Duodenal mucosa (tissue), 2 donors: Measurements from ENCODE around the gene MAN2B2.

Experiments
- H3K27ac ChIP-seq: one replicate; pipeline ENCODE4 v1.7.0; 2013; ENCODE audit warnings: low read depth, low read length
- H3K27me3 ChIP-seq, 2 donors: one replicate each; pipeline ENCODE4 v1.7.0; 2013; ENCODE audit warnings: low read length in 2 of 2, control low read depth in 1 of 2; ENCODE audit not compliant: insufficient read depth in 2 of 2, control insufficient read depth in 1 of 2
- H3K36me3 ChIP-seq, 2 donors: one replicate each; pipeline ENCODE4 v1.7.0; 2013; ENCODE audit warnings: low read length in 2 of 2, control low read depth in 1 of 2; ENCODE audit not compliant: insufficient read depth in 2 of 2, control insufficient read depth in 1 of 2
- H3K4me1 ChIP-seq, 2 donors: one replicate each; pipeline ENCODE4 v1.7.0; 2013; ENCODE audit warnings: low read length in 2 of 2, control low read depth in 1 of 2; ENCODE audit not compliant: insufficient read depth in 2 of 2, control insufficient read depth in 1 of 2
- H3K4me3 ChIP-seq, 2 donors: one replicate each; pipeline ENCODE4 v1.7.0; 2013; ENCODE audit warnings: low read length in 2 of 2, low read depth in 1 of 2
- H3K9ac ChIP-seq, 2 donors: one replicate each; pipeline ENCODE4 v1.7.0; 2013; ENCODE audit warnings: low read length in 2 of 2, low read depth in 1 of 2
- H3K9me3 ChIP-seq, 2 donors: one replicate each; pipeline ENCODE4 v1.7.0; 2013; ENCODE audit warnings: low read length in 2 of 2, control low read depth in 1 of 2; ENCODE audit not compliant: control insufficient read depth in 1 of 2

The MAN2B2 gene

GRCh38 chr4:6574747-6575502 lies at the start of gene MAN2B2:
TSS of gene MAN2B2 (plus strand) at chr4:6575189. CDS start at chr4:6575211, 22 bp downstream.
- H3K9ac ChIP-seq: peak within 1 kb of the TSS; percentile 80 to 85
- H3K9me3 ChIP-seq: no peaks in the 10 kb centered on the region
- peaks cover 6 to 14% of the 10 kb centered on the region in 2 donors for H3K27me3 ChIP-seq
- peaks cover 16 to 25% of the 10 kb centered on the region in 2 donors for H3K36me3 ChIP-seq
- peak within 1 kb of the TSS; percentile 91 to 98 for H3K4me3 ChIP-seq
- peak within 1 kb of the TSS; percentile 15 for H3K27ac ChIP-seq
- peaks cover 10 to 15% of the 10 kb centered on the region in 2 donors for H3K4me1 ChIP-seq

DNA sequence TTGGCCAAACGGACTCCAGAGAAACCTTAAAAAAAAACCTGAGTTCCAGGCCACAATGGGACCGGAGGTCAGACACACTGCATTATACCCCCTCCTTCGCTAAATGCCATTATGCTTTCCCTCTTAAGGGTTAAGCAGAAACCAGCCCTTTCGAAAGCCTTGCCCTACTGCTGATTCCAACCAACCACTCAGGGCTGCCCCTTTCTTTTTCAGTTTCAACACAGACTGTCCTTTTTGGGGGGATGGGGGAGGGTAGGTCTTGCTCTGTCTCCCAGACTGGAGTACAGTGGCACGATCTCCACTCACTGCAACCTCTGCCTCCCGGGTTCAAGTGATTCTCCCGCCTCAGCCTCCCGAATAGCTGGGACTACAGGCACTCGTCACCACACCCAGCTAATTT lies 49.5 kb upstream of the MAN2B2 start:
- H3K4me1 ChIP-seq: no peaks in the 10 kb centered on the region
- no peak overlapping the region for H3K27ac ChIP-seq
- H3K27me3 ChIP-seq: no peaks in the 10 kb centered on the region
- no peaks in the 10 kb centered on the region for H3K36me3 ChIP-seq
- no peaks in the 10 kb centered on the region for H3K9me3 ChIP-seq
- H3K9ac ChIP-seq: no peak overlapping the region
- H3K4me3 ChIP-seq: no peak overlapping the region

GRCh38 chr4:6526156-6526555 lies 48.8 kb upstream of the MAN2B2 start:
- Histone ChIP-seq H3K4me3 (no peak overlapping the region), H3K9me3 (no peaks in the 10 kb centered on the region), H3K27ac (no peak overlapping the region), H3K4me1 (no peaks in the 10 kb centered on the region), H3K36me3 (no peaks in the 10 kb centered on the region), H3K27me3 (no peaks in the 10 kb centered on the region), H3K9ac (no peak overlapping the region)

- H3K4me1 ChIP-seq: no peaks in the 10 kb centered on the region
- H3K27ac ChIP-seq: no peak overlapping the region
- no peaks in the 10 kb centered on the region for H3K27me3 ChIP-seq
- no peaks in the 10 kb centered on the region for H3K9me3 ChIP-seq
- H3K9ac ChIP-seq: no peak overlapping the region
- H3K36me3 ChIP-seq: no peaks in the 10 kb centered on the region
- H3K4me3 ChIP-seq: no peak overlapping the region
Observed at GRCh38 chr4:6526671-6527091, 48.3 kb upstream of the MAN2B2 start.

GRCh38 chr4:6527259-6527658 lies 47.7 kb upstream of the MAN2B2 start:
- no peaks in the 10 kb centered on the region for H3K36me3 ChIP-seq
- no peak overlapping the region for H3K27ac ChIP-seq
- H3K9ac ChIP-seq: no peak overlapping the region
- no peaks in the 10 kb centered on the region for H3K27me3 ChIP-seq
- H3K9me3 ChIP-seq: no peaks in the 10 kb centered on the region
- no peaks in the 10 kb centered on the region for H3K4me1 ChIP-seq
- no peak overlapping the region for H3K4me3 ChIP-seq

GRCh38 chr4:6527683-6528595 lies 47.0 kb upstream of the MAN2B2 start:
- H3K9ac ChIP-seq: no peak overlapping the region
- H3K27me3 ChIP-seq: no peaks in the 10 kb centered on the region
- no peak overlapping the region for H3K4me3 ChIP-seq
- no peaks in the 10 kb centered on the region for H3K9me3 ChIP-seq
- H3K36me3 ChIP-seq: no peaks in the 10 kb centered on the region
- no peaks in the 10 kb centered on the region for H3K4me1 ChIP-seq
- no peak overlapping the region for H3K27ac ChIP-seq

DNA sequence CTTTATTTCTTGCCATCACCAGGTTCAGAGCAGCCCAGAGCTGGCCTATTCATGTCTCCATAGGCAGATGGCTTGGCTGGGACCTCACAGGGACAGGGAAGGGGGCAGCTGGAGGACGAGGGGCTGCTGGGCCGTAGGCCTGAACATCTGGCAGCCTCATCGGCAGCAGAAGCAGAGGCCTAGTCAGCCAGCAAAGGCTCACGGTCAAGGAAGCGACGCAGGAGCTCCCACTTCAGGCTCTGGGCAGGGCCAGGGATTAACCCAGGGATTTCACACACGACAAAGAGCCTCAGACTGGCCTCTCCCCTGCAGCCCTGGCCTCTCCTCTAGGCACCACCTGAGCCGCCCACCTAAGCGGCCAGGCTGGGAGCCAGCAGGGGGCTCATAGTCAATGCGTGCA lies 46.0 kb upstream of the MAN2B2 start:
- no peaks in the 10 kb centered on the region for H3K27me3 ChIP-seq
- H3K9me3 ChIP-seq: no peaks in the 10 kb centered on the region
- no peak overlapping the region for H3K27ac ChIP-seq
- H3K36me3 ChIP-seq: no peaks in the 10 kb centered on the region
- H3K4me3 ChIP-seq: no peak overlapping the region
- no peak overlapping the region for H3K9ac ChIP-seq
- no peaks in the 10 kb centered on the region for H3K4me1 ChIP-seq

GRCh38 chr4:6530301-6530700 lies 44.7 kb upstream of the MAN2B2 start:
- Histone ChIP-seq H3K4me3 (no peak overlapping the region), H3K36me3 (no peaks in the 10 kb centered on the region), H3K27ac (no peak overlapping the region), H3K9me3 (no peaks in the 10 kb centered on the region), H3K9ac (no peak overlapping the region), H3K27me3 (no peaks in the 10 kb centered on the region), H3K4me1 (no peaks in the 10 kb centered on the region)

DNA sequence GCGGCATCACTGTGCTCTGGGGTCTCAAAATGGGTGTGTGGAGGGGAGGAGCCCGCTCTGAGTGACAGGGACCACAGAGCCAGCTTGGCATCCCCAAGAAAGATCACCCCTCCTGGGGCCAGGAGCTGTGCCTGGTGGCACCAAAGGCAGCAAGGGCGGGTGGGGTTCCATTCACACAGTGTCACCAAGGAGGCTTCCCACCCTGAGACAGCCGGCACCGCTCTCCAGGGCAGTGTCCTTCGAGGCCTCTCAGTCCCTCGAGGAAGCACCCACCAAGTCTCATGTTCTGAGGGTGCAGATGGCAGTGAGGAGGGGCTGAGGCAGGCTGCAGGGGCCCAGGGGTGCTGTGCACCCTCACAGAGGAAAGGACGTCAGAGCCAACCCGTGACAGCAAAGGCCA lies 44.0 kb upstream of the MAN2B2 start:
- H3K9ac ChIP-seq: no peak overlapping the region
- no peaks in the 10 kb centered on the region for H3K36me3 ChIP-seq
- H3K4me3 ChIP-seq: no peak overlapping the region
- no peak overlapping the region for H3K27ac ChIP-seq
- no peaks in the 10 kb centered on the region for H3K27me3 ChIP-seq
- no peaks in the 10 kb centered on the region for H3K4me1 ChIP-seq
- H3K9me3 ChIP-seq: no peaks in the 10 kb centered on the region

GRCh38 chr4:6532102-6532501 lies 42.9 kb upstream of the MAN2B2 start:
- H3K4me1 ChIP-seq: no peaks in the 10 kb centered on the region

More at GRCh38 chr4:6532102-6532501, 42.9 kb upstream of the MAN2B2 start:
- H3K27me3 ChIP-seq: no peaks in the 10 kb centered on the region
- no peak overlapping the region for H3K27ac ChIP-seq
- H3K36me3 ChIP-seq: no peaks in the 10 kb centered on the region
- no peaks in the 10 kb centered on the region for H3K9me3 ChIP-seq
- no peak overlapping the region for H3K9ac ChIP-seq
- H3K4me3 ChIP-seq: no peak overlapping the region
